HPDE6-E6E7 (cell line): ENCODE data around the gene OR5T3.
"Not testable (repeated sequence)": the region's sequence is repeated elsewhere in the genome, so short reads cannot be mapped to it uniquely, and the experiment has no call there.

Experiments used
- DNase-seq: peaks from one replicate; pipeline ENCODE4 v3.0.0; 2011; ENCODE audit warnings: missing footprints; ENCODE audit errors: extremely low spot score

Gene OR5T3

GRCh38 chr11:56251954-56252353 is at the start of gene OR5T3:
Gene OR5T3, plus strand, starts transcription at chr11:56252254. Its CDS starts 0 bp downstream, at chr11:56252254.
- DNase-seq: no peak

- DNase-seq: no peak
Measured at GRCh38 chr11:56207790-56208189, 44.3 kb upstream of the OR5T3 start.

- no peak for DNase-seq
Measured at GRCh38 chr11:56214537-56214936, 37.5 kb upstream of the OR5T3 start.

- not testable (repeated sequence) for DNase-seq
Measured at GRCh38 chr11:56219735-56220134, 32.3 kb upstream of the OR5T3 start.

GRCh38 chr11:56234155-56234554 is 17.9 kb upstream of the OR5T3 start, which contains the start of gene OR5T2:
Gene OR5T2, minus strand, starts transcription at chr11:56234255. Its CDS starts 1,193 bp downstream, at chr11:56233062.
- DNase-seq: no peak

- no peak for DNase-seq
Measured at GRCh38 chr11:56271092-56271491, 19.0 kb downstream of the OR5T3 start.

GRCh38 chr11:56273854-56274253 is 21.8 kb downstream of the OR5T3 start, which contains the start of gene OR5T1:
Gene OR5T1, plus strand, starts transcription at chr11:56274154. Its CDS starts 1,485 bp downstream, at chr11:56275639.
- no peak for DNase-seq

GRCh38 chr11:56292154-56292553 is 40.1 kb downstream of the OR5T3 start, which contains the start of gene OR8H1:
Gene OR8H1, minus strand, starts transcription at chr11:56292254. Its CDS starts 1,192 bp downstream, at chr11:56291062.
- DNase-seq: no peak

- no peak for DNase-seq
Measured at GRCh38 chr11:56296898-56297297, 44.8 kb downstream of the OR5T3 start.
